ENCODE data around the gene OR6A2. TPM values are rescaled to one million over a fixed set of nuclear protein-coding genes. Genes with fewer than 3 reads are reported as not detected.
"Not testable (repeated sequence)": the region's sequence is repeated elsewhere in the genome, so short reads cannot be mapped to it uniquely, and the experiment has no call there.

Gene OR6A2
- not detected for total RNA-seq
- long read RNA-seq = 0 reads

DNA sequence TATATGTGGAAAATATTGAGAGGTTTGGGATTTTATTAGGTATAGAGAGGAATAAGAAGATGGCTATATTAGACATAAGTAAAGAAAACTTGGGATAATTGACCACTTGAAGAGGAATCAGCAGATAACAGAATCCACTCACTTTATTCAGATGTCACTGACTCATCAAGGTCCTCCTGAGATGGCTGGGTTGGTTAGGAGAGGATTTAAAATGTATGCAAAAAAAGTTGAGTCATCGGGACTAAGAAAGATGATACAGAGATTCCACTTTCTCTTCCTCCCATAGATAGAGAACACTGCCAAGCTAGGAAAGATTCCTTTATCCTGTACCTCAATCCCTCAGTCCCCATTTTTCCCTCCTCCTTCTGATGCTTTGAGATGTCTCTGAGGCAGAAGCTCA lies at the start of gene OR6A2:
OR6A2 (minus strand) TSS at position 288 of the 400 bp plus-strand sequence. CDS start 3,981 bp downstream, outside the sequence.
- intact Hi-C loops (cut with DNase I) = no loop called here

DNA sequence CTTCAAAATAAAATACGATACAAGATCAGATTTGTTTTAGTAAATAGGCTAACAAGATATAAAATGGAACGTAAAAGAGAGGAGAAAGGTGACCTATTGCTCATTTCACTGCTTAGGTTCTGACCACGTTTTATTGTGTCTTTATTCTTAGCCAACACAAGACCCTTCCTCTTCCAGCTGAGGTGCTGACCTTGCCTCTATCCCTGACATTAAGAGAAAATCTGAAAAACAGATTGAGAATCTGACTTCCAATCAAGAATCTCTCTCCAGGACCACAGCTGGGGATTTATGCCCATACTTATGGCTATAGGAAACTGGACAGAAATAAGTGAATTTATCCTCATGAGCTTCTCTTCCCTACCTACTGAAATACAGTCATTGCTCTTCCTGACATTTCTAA lies 45.9 kb upstream of the OR6A2 start, which contains the start of gene OR10A5:
OR10A5 (plus strand) TSS at position 301 of the 400 bp plus-strand sequence; CDS start at position 301, 0 bp downstream.
- no peak for DNase-seq (ENCODE audit: low spot score)
- intact Hi-C loops (cut with DNase I) = no loop called here

More for the DNA sequence above, at the start of gene OR6A2:
- DNase-seq (ENCODE audit: low spot score) = no peak

DNA sequence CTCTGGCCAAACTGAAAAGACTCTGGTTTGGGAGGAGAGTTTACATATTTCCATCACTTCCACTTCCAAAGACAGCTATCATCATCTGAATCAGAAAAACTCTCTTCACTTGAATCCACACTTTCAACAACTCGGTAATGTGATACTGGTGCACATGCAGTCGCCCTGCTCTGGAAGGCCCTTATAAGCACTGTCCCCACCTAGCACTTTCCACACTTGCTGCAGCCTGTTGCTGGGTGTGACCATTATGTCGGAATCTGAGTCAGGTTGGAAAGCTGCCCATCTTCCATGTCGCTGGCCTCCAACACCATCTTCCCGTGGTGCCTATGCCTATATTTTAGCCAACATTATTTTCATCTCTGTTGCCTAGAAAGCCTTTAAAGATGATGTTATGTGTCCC lies 44.9 kb upstream of the OR6A2 start:
- intact Hi-C loops (cut with DNase I) = no loop called here
- no peak for DNase-seq (ENCODE audit: low spot score)

DNA sequence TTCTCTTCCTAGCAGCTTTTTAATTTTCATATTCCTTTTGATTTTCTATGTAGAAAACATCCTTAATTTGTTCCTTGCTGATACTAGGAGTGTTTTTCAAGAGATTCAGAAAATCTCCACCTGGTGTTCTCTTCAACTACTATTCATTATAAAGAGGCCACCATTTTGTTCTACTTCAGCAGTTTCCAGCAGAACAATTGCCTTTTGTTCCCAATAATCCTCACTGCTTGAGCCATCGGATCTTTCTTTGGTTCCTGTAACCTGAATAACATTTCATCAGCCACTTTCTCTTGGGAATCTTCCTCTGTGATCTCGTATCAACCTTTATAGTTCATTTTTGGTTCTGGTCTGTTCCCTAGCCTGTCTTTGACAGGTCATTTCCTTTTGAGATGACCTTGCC lies 44.2 kb upstream of the OR6A2 start:
- DNase-seq (ENCODE audit: low spot score) = no peak
- intact Hi-C loops (cut with DNase I) = no loop called here

DNA sequence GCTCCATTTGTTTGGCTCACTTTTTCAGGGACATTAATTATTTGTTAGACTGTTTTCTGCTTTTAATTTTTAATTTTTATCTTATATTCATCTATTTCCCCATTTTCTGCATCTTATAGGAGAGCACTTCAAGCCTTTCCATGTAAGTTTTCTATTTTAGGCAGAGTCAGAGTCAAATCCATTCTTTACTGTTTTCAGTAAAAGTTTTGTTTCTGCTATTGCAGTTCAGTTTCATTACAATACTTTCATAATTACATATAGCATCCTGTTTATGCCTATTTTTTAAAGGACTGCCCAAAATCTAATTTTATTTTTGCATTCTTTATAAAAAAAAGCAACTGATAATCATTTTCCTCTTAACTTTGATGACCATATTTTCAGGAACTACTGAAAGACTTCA lies 42.2 kb upstream of the OR6A2 start:
- intact Hi-C loops (cut with DNase I) = no loop called here
- DNase-seq (ENCODE audit: low spot score) = no peak

DNA sequence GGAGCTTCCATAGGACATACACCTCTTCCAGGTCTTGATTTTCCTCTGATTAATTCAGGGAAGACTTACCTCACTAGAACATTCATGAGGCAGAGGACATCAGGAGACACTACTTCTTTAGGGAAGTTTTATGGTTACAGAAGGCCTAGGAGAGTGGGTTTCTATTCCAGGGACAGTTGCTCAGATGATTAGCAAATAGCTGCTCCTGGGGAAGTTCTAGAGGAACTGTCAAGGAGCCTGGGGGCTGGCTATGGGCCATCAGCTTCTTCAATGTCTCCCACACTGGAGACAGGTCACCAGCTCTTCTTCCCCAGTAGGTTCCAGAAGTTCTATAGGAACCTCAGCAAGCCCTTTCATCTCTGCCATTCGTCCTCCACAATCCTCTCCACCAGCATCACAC lies 34.5 kb upstream of the OR6A2 start:
- no peak for DNase-seq (ENCODE audit: low spot score)
- intact Hi-C loops (cut with DNase I) = no loop called here

DNA sequence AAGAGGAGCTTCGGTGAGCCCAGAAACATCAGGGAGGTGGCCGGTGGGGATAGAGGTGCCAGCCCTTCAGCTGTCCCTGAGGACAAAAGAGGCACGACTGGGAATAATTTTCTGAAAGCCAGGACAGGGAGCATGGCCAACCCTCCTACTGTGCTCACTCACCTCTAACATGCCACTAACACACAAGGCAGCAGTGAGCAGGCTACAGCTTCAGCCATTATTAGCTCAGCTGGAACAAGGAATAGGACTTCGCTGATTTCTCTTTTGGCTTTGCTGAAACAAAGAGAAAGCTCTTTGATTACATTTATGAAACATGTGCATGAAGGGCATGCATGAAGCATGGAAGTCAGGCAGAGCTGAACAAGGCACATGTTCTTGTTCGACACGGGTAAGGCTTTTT lies 33.9 kb upstream of the OR6A2 start:
- no peak for DNase-seq (ENCODE audit: low spot score)
- intact Hi-C loops (cut with DNase I) = no loop called here

DNA sequence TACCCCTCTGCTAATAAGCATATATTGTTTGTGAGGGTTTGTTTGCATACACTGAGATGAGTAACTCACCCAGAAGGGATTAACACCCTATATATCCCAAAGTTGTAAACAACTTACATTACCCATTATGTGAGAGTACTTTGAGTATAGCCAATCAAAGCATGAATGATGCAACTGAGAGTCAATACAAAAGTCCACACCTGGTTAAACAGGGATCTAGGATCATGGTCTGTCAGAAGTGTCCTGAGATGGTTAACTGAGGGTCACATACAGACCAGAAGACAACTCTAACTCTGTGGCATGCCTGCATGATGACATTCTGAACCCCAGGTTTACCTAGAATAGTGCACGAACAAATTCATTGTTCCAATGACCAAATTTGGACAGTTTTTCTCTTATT lies 28.6 kb upstream of the OR6A2 start:
- intact Hi-C loops (cut with DNase I) = no loop called here

DNA sequence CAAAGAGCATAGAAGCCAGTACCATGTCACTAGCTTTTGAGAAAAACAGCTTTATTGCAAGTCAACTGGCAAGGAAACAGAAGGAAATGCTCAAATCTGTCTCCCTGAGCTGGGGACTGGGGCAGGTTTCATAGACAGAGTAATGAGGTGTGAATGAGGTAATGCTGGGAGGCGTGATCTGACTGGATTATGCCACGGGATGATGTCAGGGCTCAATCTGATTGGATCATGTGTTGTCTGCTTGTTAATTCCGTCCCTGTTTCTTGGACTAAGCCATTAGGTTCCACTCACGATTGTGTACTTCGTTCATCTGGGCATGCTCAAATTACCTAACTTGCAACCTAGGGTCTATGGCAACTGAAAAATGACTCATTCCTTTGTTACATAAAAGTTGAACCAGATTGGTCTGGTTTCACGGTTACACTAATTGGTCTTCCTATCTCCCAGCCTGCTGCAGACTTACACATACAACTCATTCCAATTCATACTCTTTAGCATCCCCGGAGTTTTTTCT lies 25.8 kb upstream of the OR6A2 start:
- intact Hi-C loops (cut with DNase I) = no loop called here

More for the DNA sequence above, 28.6 kb upstream of the OR6A2 start:
- no peak for DNase-seq (ENCODE audit: low spot score)

DNA sequence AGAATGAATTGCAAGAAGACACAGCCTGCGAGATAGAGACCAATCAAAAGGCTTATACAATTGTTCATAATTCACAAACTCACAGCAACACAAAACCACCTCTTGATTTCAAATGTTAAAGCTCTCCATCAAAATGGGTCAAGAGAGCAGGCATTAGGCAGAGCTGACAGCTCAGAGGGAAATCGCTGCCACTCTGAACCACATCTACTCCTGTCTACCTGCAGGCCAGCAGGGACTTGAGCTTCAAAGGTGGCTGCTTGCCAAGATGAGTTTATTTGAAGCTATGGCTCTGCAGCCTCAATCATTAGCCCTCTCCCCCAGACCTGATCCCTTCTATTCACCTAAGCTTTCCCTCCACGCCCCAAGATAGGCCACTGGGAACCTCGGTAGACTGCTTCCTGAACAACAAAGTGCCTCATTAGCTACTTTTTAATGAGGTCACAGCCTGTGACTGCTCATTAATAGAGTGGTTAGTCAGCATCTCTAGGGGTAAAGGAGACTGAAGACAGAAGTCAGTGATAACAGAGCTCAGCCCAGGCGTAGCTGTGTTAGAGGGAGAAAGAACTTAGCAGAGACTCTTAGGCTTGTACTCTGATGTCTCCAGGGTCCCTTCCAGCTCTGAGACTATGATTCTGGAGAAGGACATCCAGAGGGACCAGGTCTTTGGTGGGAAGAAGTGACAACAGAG lies 24.8 kb upstream of the OR6A2 start:
- no peak for DNase-seq (ENCODE audit: low spot score)
- intact Hi-C loops (cut with DNase I) = no loop called here

More for the DNA sequence above, 25.8 kb upstream of the OR6A2 start:
- DNase-seq (ENCODE audit: low spot score) = no peak

DNA sequence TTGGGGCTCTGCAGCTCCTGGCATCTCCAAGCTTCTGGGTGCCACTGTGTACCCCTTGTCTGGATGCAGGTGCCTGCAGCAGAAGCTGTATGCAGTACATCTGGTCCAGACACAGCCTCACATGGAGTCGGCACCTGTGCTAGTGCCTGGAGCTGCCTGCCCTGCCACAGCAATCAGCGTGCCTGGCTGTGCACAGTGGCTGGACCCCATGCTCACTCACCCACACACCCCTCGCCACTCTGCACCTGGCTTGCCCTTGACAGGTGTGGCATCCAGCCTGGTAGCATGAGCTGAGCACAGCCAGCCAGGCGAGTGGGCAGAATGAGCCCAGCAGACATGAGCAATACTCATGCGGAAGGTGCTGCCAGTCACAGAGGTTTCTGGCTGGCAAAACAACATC lies 19.5 kb upstream of the OR6A2 start:
- intact Hi-C loops (cut with DNase I) = no loop called here
- DNase-seq (ENCODE audit: low spot score) = no peak

DNA sequence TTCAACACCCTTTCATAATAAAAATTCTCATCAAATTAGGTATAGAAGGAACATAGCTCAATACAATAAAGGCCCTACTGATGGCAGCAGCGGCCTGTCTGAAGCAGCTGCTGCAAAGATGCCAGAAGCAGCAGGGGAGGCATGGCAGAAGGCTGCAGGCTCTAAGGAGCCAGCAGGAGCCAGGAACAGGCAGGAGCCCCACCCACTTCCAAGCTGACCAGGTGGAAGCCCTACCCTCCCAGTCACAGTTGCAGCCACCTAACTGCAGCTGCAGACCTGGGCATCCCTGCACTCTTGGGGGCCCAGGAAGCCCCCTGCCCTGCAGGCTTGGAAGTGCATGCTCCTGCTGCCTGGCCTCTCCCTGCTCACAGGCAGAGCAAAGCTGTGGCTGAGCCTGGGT lies 18.2 kb upstream of the OR6A2 start:
- intact Hi-C loops (cut with DNase I) = no loop called here
- no peak for DNase-seq (ENCODE audit: low spot score)

DNA sequence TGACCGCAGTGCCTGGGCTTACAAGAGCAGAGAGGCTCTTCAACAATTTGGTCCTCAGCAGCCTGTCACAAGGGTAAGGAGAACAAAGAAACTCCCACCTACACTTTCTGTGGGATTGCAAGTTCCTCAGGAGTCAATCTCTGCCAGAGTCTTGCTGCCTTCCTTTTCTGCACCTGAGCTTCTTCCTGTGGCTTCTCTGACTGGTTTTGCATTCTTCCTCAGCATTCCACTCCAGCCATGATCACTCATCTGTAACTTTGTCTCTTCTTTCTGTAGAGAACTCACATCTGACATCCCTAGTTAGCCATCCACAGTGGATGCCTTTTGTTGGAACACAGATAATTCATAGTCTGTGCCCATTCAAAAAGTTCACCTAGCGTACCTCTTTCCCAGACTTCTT lies 14.2 kb upstream of the OR6A2 start:
- intact Hi-C loops (cut with DNase I) = no loop called here
- DNase-seq (ENCODE audit: low spot score) = no peak

DNA sequence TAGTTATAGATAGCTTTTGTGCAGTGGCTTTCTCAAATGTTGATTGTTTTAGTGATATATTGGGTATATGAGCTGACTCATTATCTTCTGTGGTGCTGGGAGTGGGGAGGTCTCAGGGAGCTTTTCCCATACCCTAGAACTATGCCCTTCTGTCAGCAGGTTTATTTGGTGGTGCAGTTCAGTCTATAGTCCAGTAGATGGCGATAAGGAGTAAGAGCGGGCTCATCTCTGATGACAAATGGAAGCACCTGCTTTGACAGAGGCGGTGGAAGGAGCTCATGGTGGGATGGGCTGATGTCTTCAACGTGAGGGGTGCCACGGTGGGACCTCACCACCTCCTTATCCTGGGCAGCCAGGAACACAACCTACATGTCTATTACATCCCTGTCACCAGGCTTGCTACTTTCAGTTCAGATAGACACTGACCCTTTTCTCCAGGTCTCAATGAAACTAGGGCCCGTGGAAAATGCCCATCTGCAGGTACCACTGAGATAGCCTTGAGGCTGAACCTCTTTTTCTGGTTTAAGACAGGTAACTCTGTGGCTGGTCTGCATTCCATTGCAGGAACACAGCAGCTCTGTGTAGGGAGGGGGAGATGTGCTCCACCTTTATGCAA lies 13.0 kb upstream of the OR6A2 start:
- intact Hi-C loops (cut with DNase I) = no loop called here
- DNase-seq (ENCODE audit: low spot score) = no peak

DNA sequence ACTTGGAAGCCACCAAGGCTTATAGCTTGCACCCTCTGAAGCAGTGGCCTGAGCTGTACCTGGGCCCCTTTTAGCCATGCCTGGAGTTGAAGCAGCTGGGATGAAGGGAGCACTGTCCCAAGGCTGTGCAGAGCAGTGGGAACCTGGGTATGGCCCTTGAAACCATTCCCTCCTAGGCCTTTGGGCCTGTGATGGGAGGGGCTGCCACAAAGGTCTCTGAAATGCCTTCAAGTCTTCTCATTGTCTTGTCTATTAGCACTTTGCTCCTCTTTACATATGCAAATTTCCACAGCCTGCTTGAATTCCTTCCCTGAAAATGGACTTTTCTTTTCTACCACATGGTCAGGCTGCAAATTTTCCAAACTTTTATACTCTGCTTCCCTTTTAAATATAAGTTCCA lies 1.6 kb upstream of the OR6A2 start:
- DNase-seq (ENCODE audit: low spot score); intact Hi-C loops (cut with DNase I): not testable (repeated sequence)

DNA sequence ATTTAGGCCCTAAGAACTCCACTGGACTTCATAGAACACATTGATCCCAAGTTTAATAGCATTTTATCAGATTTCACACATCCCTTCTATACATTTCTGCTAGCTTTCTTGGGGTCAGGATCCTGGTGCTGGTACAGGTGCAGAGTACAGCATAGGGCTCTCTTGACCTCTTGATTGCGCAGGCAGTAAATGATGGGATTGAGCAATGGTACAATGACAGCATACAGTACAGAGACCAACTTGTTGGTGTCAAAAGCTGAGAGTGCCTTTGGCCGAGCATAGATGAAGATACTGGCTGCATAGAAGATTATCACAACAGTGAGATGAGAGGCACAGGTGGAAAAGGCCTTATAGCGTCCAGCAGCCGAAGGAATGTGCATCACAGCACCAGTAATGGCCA lies 4.8 kb downstream of the OR6A2 start:
- DNase-seq (ENCODE audit: low spot score) = no peak
- intact Hi-C loops (cut with DNase I) = no loop called here

DNA sequence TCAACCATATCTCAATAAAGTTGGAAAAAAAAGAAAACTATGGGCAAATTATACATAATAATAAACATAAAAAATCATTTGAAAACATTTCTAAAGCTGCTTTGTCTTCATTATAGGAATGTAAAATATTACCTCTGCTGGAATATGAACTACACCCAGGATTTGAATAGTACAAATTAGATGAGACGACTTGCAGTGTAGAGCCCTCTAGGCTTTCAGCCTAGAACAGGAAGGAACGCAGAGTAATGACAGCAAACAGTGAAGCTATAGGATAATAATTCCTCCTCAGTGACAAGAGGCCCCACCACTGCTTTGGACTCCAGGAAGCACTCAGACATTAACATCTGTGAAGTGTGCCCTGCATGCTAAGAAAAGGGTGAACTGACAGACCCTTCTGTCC lies 8.9 kb downstream of the OR6A2 start:
- no peak for DNase-seq (ENCODE audit: low spot score)
- intact Hi-C loops (cut with DNase I) = no loop called here

DNA sequence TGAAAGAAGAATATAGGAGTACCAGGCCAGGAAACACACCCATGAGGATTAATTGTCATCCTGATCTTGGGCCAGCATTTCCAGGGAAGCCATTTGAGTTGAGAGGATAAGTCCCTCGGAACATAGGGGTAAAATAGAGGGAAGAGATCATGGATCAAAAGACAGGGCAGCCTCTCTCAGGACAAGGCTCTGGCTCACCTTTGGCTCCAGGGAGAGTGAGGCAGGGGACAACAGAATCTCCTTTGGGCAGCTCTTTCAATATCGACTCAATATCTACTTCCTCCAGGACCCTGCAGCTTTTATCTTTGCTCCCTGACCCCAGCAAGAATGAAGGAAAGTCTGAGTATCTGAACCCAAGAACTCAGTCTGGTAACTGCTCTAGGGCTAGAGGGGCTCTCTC lies 16.8 kb downstream of the OR6A2 start, which contains the start of gene OR2AG1:
OR2AG1 (plus strand) TSS at position 301 of the 400 bp plus-strand sequence. CDS start 2,018 bp downstream, outside the sequence.
- intact Hi-C loops (cut with DNase I) = no loop called here
- DNase-seq (ENCODE audit: low spot score) = no peak

DNA sequence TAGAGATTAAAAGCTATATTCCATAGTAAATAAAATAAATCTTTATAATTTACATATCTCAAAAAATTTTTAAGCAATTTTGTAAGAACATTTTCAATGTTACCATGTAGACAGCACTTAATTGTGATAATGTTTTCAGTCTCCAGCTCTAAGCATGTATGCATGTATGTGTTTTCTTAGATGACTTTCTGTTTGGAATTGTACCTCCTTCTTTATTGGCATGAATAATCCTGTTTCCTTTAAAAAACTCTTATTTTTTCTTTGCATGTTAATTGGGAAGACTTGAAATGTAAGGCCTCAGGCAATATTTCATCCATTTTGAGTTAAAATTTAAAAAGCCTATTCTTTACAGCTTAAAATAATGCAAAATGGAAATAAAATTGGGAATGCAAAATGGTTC lies 18.7 kb downstream of the OR6A2 start:
- DNase-seq (ENCODE audit: low spot score) = no peak
- intact Hi-C loops (cut with DNase I) = no loop called here

DNA sequence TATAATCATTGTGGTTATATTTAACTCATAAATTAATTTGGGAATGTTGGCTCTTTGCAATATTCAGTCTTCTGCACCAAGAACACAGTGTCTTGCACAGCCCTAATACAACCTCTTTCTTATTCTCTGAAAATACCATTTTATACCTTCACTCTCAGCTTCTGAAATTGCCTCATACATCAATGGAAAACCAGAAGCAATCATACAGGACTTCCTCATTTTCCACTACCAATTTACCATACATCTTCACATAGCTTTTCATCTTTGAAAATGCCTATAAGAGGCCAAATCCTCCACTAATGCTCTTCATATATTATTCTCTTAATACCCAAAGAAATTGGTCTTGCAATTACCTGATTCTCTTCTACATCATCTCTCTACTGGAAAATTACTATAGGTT lies 21.0 kb downstream of the OR6A2 start:
- intact Hi-C loops (cut with DNase I) = no loop called here
- no peak for DNase-seq (ENCODE audit: low spot score)
